ENCODE measurements around the gene CENPO. TPM values are rescaled to one million over a fixed set of nuclear protein-coding genes. Genes with fewer than 3 reads are reported as not detected.

CENPO gene
- 10 to 100 TPM; 20.3 to 28.4 (median 28.0) TPM for total RNA-seq

- peaks cover 19% of the 10 kb centered on the region for H3K36me3 Mint-ChIP-seq (ENCODE audit: insufficient read depth)
- peak; percentile 91 for DNase-seq
- H3K4me1 Mint-ChIP-seq (ENCODE audit: low read depth) = peaks cover 26% of the 10 kb centered on the region
- H3K9me3 Mint-ChIP-seq = no peaks in the 10 kb centered on the region
- peak; percentile 98 to 99 for ATAC-seq
- H3K27me3 Mint-ChIP-seq (ENCODE audit: low read depth) = no peaks in the 10 kb centered on the region
- H3K4me3 Mint-ChIP-seq = peak within 1 kb of the TSS; percentile 96
These were observed at the start of gene CENPO, which contains the start of gene PTRHD1 for GRCh38 chr2:24792874-24793760. Gene CENPO, plus strand, starts transcription at chr2:24793425. Its CDS starts 495 bp downstream, at chr2:24793920. Gene PTRHD1, minus strand, starts transcription at chr2:24793391. Its CDS starts 14 bp downstream, at chr2:24793377.

- ATAC-seq = no peak
- Mint-ChIP-seq H3K36me3 (ENCODE audit: insufficient read depth) (peaks cover 29% of the 10 kb centered on the region), H3K9me3 (no peaks in the 10 kb centered on the region), H3K27me3 (ENCODE audit: low read depth) (no peaks in the 10 kb centered on the region), H3K4me3 (no peak overlapping the region), H3K4me1 (ENCODE audit: low read depth) (peaks cover 30% of the 10 kb centered on the region)
- DNase-seq = no peak
These were observed 49.3 kb upstream of the CENPO start for GRCh38 chr2:24743924-24744323.

GRCh38 chr2:24744356-24744755 lies 48.9 kb upstream of the CENPO start:
- Mint-ChIP-seq H3K4me1 (ENCODE audit: low read depth) (peaks cover 26% of the 10 kb centered on the region), H3K27me3 (ENCODE audit: low read depth) (no peaks in the 10 kb centered on the region), H3K36me3 (ENCODE audit: insufficient read depth) (peaks cover 29% of the 10 kb centered on the region), H3K9me3 (no peaks in the 10 kb centered on the region), H3K4me3 (no peak overlapping the region)
- no peak for ATAC-seq
- DNase-seq = no peak

GRCh38 chr2:24745825-24746224 lies 47.4 kb upstream of the CENPO start:
- no peaks in the 10 kb centered on the region for H3K9me3 Mint-ChIP-seq
- ATAC-seq = no peak
- no peak for DNase-seq
- peaks cover 24% of the 10 kb centered on the region for H3K4me1 Mint-ChIP-seq (ENCODE audit: low read depth)
- H3K36me3 Mint-ChIP-seq (ENCODE audit: insufficient read depth) = peaks cover 26% of the 10 kb centered on the region
- no peak overlapping the region for H3K4me3 Mint-ChIP-seq
- H3K27me3 Mint-ChIP-seq (ENCODE audit: low read depth) = no peaks in the 10 kb centered on the region

GRCh38 chr2:24747299-24747698 lies 45.9 kb upstream of the CENPO start:
- no peaks in the 10 kb centered on the region for H3K27me3 Mint-ChIP-seq (ENCODE audit: low read depth)
- peaks cover 21% of the 10 kb centered on the region for H3K4me1 Mint-ChIP-seq (ENCODE audit: low read depth)
- no peaks in the 10 kb centered on the region for H3K9me3 Mint-ChIP-seq
- no peak for DNase-seq
- H3K36me3 Mint-ChIP-seq (ENCODE audit: insufficient read depth) = peaks cover 19% of the 10 kb centered on the region
- ATAC-seq = no peak
- no peak overlapping the region for H3K4me3 Mint-ChIP-seq

- Mint-ChIP-seq H3K4me1 (ENCODE audit: low read depth) (peaks cover 5% of the 10 kb centered on the region), H3K27me3 (ENCODE audit: low read depth) (no peaks in the 10 kb centered on the region), H3K9me3 (no peaks in the 10 kb centered on the region), H3K4me3 (no peak overlapping the region), H3K36me3 (ENCODE audit: insufficient read depth) (peaks cover 10% of the 10 kb centered on the region)
- DNase-seq (no peak), ATAC-seq (no peak)
These were observed 44.0 kb upstream of the CENPO start for GRCh38 chr2:24749069-24749691.

- no peaks in the 10 kb centered on the region for H3K9me3 Mint-ChIP-seq
- H3K36me3 Mint-ChIP-seq (ENCODE audit: insufficient read depth) = peaks cover 11% of the 10 kb centered on the region
- no peak overlapping the region for H3K4me3 Mint-ChIP-seq
- H3K4me1 Mint-ChIP-seq (ENCODE audit: low read depth) = no peaks in the 10 kb centered on the region
- no peak for DNase-seq
- H3K27me3 Mint-ChIP-seq (ENCODE audit: low read depth) = no peaks in the 10 kb centered on the region
- no peak for ATAC-seq
These were observed 38.1 kb upstream of the CENPO start for GRCh38 chr2:24754985-24755705.

- ATAC-seq = no peak
- no peaks in the 10 kb centered on the region for H3K9me3 Mint-ChIP-seq
These were observed 36.4 kb upstream of the CENPO start for GRCh38 chr2:24756789-24757188.

GRCh38 chr2:24761866-24762265 lies 31.4 kb upstream of the CENPO start:
- no peak overlapping the region for H3K4me3 Mint-ChIP-seq
- ATAC-seq (no peak), DNase-seq (no peak)
- H3K9me3 Mint-ChIP-seq = no peaks in the 10 kb centered on the region
- H3K27me3 Mint-ChIP-seq (ENCODE audit: low read depth) = no peaks in the 10 kb centered on the region
- no peaks in the 10 kb centered on the region for H3K4me1 Mint-ChIP-seq (ENCODE audit: low read depth)
- H3K36me3 Mint-ChIP-seq (ENCODE audit: insufficient read depth) = peaks cover 33% of the 10 kb centered on the region

More at GRCh38 chr2:24756789-24757188, 36.4 kb upstream of the CENPO start:
- peaks cover 19% of the 10 kb centered on the region for H3K36me3 Mint-ChIP-seq (ENCODE audit: insufficient read depth)
- no peak for DNase-seq
- H3K4me3 Mint-ChIP-seq = no peak overlapping the region
- H3K4me1 Mint-ChIP-seq (ENCODE audit: low read depth) = no peaks in the 10 kb centered on the region
- H3K27me3 Mint-ChIP-seq (ENCODE audit: low read depth) = no peaks in the 10 kb centered on the region

GRCh38 chr2:24762518-24762917 lies 30.7 kb upstream of the CENPO start:
- Mint-ChIP-seq H3K4me3 (no peak overlapping the region), H3K9me3 (no peaks in the 10 kb centered on the region), H3K36me3 (ENCODE audit: insufficient read depth) (peaks cover 33% of the 10 kb centered on the region), H3K4me1 (ENCODE audit: low read depth) (no peaks in the 10 kb centered on the region), H3K27me3 (ENCODE audit: low read depth) (no peaks in the 10 kb centered on the region)
- no peak for DNase-seq
- no peak for ATAC-seq

GRCh38 chr2:24763843-24764242 lies 29.4 kb upstream of the CENPO start:
- ATAC-seq = no peak

GRCh38 chr2:24766609-24767008 lies 26.6 kb upstream of the CENPO start:
- ATAC-seq (no peak), DNase-seq (no peak)
- no peaks in the 10 kb centered on the region for H3K27me3 Mint-ChIP-seq (ENCODE audit: low read depth)

More at GRCh38 chr2:24763843-24764242, 29.4 kb upstream of the CENPO start:
- Mint-ChIP-seq H3K27me3 (ENCODE audit: low read depth) (no peaks in the 10 kb centered on the region), H3K4me1 (ENCODE audit: low read depth) (no peaks in the 10 kb centered on the region), H3K9me3 (no peaks in the 10 kb centered on the region), H3K4me3 (no peak overlapping the region), H3K36me3 (ENCODE audit: insufficient read depth) (peaks cover 35% of the 10 kb centered on the region)
- no peak for DNase-seq

GRCh38 chr2:24768013-24768412 lies 25.2 kb upstream of the CENPO start:
- H3K36me3 Mint-ChIP-seq (ENCODE audit: insufficient read depth) = peaks cover 29% of the 10 kb centered on the region
- no peak overlapping the region for H3K4me3 Mint-ChIP-seq
- DNase-seq (no peak), ATAC-seq (no peak)
- no peaks in the 10 kb centered on the region for H3K9me3 Mint-ChIP-seq
- no peaks in the 10 kb centered on the region for H3K27me3 Mint-ChIP-seq (ENCODE audit: low read depth)
- no peaks in the 10 kb centered on the region for H3K4me1 Mint-ChIP-seq (ENCODE audit: low read depth)

More at GRCh38 chr2:24766609-24767008, 26.6 kb upstream of the CENPO start:
- Mint-ChIP-seq H3K4me3 (no peak overlapping the region), H3K36me3 (ENCODE audit: insufficient read depth) (peaks cover 32% of the 10 kb centered on the region), H3K9me3 (no peaks in the 10 kb centered on the region), H3K4me1 (ENCODE audit: low read depth) (no peaks in the 10 kb centered on the region)

GRCh38 chr2:24768601-24769000 lies 24.6 kb upstream of the CENPO start:
- no peaks in the 10 kb centered on the region for H3K4me1 Mint-ChIP-seq (ENCODE audit: low read depth)
- H3K9me3 Mint-ChIP-seq = no peaks in the 10 kb centered on the region
- peaks cover 29% of the 10 kb centered on the region for H3K36me3 Mint-ChIP-seq (ENCODE audit: insufficient read depth)
- DNase-seq = no peak
- H3K27me3 Mint-ChIP-seq (ENCODE audit: low read depth) = no peaks in the 10 kb centered on the region
- ATAC-seq = no peak
- no peak overlapping the region for H3K4me3 Mint-ChIP-seq

Data from activated T-cell treated with anti-CD3 and anti-CD28 coated beads, Interleukin-2, amount 50 U/mL, for 4 hours (primary cell).